B cell (primary cell): Measurements from ENCODE around the gene JMY.

Source experiments
- EZH2 ChIP-seq: IDR thresholded peaks from 2 replicates; pipeline ENCODE4 v1.6.1; 2012; ENCODE audit warnings: borderline replicate concordance, low read depth, mild to moderate bottlenecking, moderate library complexity, low read length; ENCODE audit not compliant: insufficient read depth, poor library complexity, severe bottlenecking
- TF ChIP-seq, protein P1 (sequence below): fragments of 200-600 bp; IDR thresholded peaks from one replicate; pipeline ENCODE4 v1.8.0; 2022; ENCODE audit warnings: antibody characterized with exemption, mild to moderate bottlenecking

DNA sequence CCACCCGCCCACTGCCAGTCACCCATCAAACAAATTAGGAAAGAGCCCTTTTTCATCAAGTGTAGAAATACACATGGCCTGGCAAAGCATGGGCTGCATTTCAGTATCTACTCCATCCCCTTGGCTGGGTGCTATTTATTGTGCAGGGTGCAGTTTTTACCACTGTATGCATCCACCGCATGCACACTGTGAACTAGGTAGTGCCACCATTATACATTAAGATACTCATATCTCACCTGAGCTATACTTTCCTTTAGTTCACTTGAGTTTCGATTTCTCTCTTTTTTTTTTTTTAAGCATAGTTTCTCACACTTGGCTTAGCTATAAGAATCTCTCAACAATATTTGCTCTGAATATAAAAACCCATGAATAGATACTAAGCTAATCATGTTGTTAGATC is 49.4 kb downstream of the JMY start:
- TF ChIP-seq, protein P1, sequence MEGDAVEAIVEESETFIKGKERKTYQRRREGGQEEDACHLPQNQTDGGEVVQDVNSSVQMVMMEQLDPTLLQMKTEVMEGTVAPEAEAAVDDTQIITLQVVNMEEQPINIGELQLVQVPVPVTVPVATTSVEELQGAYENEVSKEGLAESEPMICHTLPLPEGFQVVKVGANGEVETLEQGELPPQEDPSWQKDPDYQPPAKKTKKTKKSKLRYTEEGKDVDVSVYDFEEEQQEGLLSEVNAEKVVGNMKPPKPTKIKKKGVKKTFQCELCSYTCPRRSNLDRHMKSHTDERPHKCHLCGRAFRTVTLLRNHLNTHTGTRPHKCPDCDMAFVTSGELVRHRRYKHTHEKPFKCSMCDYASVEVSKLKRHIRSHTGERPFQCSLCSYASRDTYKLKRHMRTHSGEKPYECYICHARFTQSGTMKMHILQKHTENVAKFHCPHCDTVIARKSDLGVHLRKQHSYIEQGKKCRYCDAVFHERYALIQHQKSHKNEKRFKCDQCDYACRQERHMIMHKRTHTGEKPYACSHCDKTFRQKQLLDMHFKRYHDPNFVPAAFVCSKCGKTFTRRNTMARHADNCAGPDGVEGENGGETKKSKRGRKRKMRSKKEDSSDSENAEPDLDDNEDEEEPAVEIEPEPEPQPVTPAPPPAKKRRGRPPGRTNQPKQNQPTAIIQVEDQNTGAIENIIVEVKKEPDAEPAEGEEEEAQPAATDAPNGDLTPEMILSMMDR: no peak
- no peak for TF ChIP-seq EZH2
